ENCODE results near the gene NOTUM. TPM values are rescaled to one million over a fixed set of nuclear protein-coding genes. Genes with fewer than 3 reads are reported as not detected.
A peak's percentile ranks its signal among the peaks of the same experiment; 100 is the strongest.

NOTUM gene
- polyA plus RNA-seq, 3 donors = not detected

- no peaks in the 10 kb centered on the region for H3K27me3 ChIP-seq (ENCODE audit: control insufficient read depth in 2 of 2, insufficient read depth in 2 of 2, low read length in 2 of 2)
- H3K27me3 Mint-ChIP-seq (ENCODE audit: low read depth in 3 of 3) = peaks cover 5 to 8% (median 7%) of the 10 kb centered on the region in 3 donors
- H3K27ac ChIP-seq (ENCODE audit: low read depth in 1 of 2, low read length in 2 of 2) = no peak overlapping the region
- peaks cover 0 to 16% (median 11%) of the 10 kb centered on the region in 7 donors for H3K9me3 Mint-ChIP-seq
- no peaks in the 10 kb centered on the region for H4K20me1 ChIP-seq (ENCODE audit: insufficient read depth, low read length)
- no peaks in the 10 kb centered on the region for H3K36me3 ChIP-seq (replicated peaks in 1 of 2; ENCODE audit: control insufficient read depth in 1 of 2, insufficient read depth in 2 of 2, low read length in 2 of 2)
- peaks cover 3% of the 10 kb centered on the region for H3K79me2 ChIP-seq (ENCODE audit: insufficient read depth, low read length)
- no peak overlapping the region for H3K4me2 ChIP-seq (replicated peaks; ENCODE audit: extremely low read depth, low read length, poor library complexity, severe bottlenecking)
- no peak overlapping the region for H3K4me3 ChIP-seq (replicated peaks in 1 of 3; ENCODE audit: low read depth in 2 of 3, low read length in 3 of 3)
- H3K36me3 Mint-ChIP-seq = no peaks in the 10 kb centered on the region
- peaks cover 20% of the 10 kb centered on the region for H3K4me1 Mint-ChIP-seq
- no peak overlapping the region for H2AFZ ChIP-seq (ENCODE audit: insufficient read depth, low read depth, low read length, poor library complexity, severe bottlenecking)
- DNase-seq = no peak
- TF ChIP-seq, protein P1, sequence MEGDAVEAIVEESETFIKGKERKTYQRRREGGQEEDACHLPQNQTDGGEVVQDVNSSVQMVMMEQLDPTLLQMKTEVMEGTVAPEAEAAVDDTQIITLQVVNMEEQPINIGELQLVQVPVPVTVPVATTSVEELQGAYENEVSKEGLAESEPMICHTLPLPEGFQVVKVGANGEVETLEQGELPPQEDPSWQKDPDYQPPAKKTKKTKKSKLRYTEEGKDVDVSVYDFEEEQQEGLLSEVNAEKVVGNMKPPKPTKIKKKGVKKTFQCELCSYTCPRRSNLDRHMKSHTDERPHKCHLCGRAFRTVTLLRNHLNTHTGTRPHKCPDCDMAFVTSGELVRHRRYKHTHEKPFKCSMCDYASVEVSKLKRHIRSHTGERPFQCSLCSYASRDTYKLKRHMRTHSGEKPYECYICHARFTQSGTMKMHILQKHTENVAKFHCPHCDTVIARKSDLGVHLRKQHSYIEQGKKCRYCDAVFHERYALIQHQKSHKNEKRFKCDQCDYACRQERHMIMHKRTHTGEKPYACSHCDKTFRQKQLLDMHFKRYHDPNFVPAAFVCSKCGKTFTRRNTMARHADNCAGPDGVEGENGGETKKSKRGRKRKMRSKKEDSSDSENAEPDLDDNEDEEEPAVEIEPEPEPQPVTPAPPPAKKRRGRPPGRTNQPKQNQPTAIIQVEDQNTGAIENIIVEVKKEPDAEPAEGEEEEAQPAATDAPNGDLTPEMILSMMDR (IDR thresholded peaks at IDR 0.05) = no peak
- H3K9me3 ChIP-seq (replicated peaks in 1 of 2; ENCODE audit: control insufficient read depth in 1 of 2, insufficient read depth in 1 of 2, low read length in 2 of 2) = peaks cover 6 to 9% of the 10 kb centered on the region in 2 donors
- no peak overlapping the region for H3K4me3 Mint-ChIP-seq
- H3K4me1 ChIP-seq (ENCODE audit: control insufficient read depth in 1 of 2, insufficient read depth in 2 of 2, low read length in 2 of 2) = peaks cover 17 to 22% of the 10 kb centered on the region in 2 donors
- no peak overlapping the region for H3K9ac ChIP-seq (ENCODE audit: insufficient read depth, low read length, poor library complexity, severe bottlenecking)
- no peak overlapping the region for H3K27ac Mint-ChIP-seq
- intact Hi-C loops (cut with micrococcal nuclease) = no loop called here
Measured at GRCh38 chr17:81973432-81973831, 12.4 kb upstream of the NOTUM start.

DNA sequence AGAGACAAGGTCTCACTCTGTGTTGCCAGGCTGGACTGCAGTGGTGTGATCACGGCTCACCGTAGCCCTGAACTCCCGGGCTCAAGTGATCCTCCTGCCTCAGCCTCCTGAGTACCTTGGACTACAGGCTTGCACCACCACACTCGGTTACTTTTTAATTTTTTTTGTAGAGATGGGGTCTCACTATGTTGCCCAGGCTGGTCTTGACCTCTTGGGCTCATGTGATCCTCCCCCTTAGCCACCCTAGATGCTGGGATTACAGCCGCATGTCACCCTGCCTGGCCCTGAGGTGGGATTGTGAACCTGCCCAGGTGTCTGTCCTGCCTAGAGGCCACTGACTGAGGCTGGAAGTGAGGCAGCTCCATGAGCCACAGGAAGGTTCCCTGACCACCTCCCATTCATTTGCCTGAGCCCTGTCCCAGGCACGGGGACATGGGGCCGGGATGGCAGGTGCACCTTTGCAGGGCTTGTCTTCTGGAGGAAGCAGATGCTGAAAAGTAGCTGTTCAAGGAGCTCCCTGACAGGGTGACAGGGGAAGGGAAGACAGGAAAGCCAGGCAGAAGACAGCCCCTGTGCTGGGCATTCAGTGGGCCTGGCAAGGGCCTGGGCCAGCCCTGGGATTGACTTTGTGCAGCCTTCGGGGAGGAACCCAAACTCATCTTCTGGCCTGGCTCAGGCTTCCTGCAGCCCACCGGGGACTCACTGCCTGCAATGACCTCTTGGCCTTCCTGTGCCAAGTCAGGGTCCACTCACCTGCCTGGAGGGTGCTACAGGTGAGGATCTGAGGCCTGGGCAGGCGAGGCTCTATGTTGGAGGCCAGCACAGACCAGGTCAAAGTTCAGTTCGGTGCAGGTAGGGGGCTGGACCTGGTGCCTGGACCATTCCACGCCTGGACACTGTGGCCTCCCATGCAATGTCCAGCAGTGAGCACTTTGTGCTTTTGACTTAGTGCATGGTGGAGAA, 8.1 kb upstream of the NOTUM start:
- Histone ChIP-seq H3K27me3 (ENCODE audit: control insufficient read depth in 2 of 2, insufficient read depth in 2 of 2, low read length in 2 of 2) (peaks cover 0 to 5% of the 10 kb centered on the region in 2 donors), H3K4me3 (replicated peaks in 1 of 3; ENCODE audit: low read depth in 2 of 3, low read length in 3 of 3) (no peak overlapping the region), H3K4me1 (ENCODE audit: control insufficient read depth in 1 of 2, insufficient read depth in 2 of 2, low read length in 2 of 2) (peaks cover 34 to 36% of the 10 kb centered on the region in 2 donors), H3K9me3 (replicated peaks in 1 of 2; ENCODE audit: control insufficient read depth in 1 of 2, insufficient read depth in 1 of 2, low read length in 2 of 2) (peaks cover 6 to 9% of the 10 kb centered on the region in 2 donors), H3K79me2 (ENCODE audit: insufficient read depth, low read length) (no peaks in the 10 kb centered on the region), H3K4me2 (replicated peaks; ENCODE audit: extremely low read depth, low read length, poor library complexity, severe bottlenecking) (no peak overlapping the region), H3K27ac (ENCODE audit: low read depth in 1 of 2, low read length in 2 of 2) (no peak overlapping the region), H3K9ac (ENCODE audit: insufficient read depth, low read length, poor library complexity, severe bottlenecking) (no peak overlapping the region), H3K36me3 (replicated peaks in 1 of 2; ENCODE audit: control insufficient read depth in 1 of 2, insufficient read depth in 2 of 2, low read length in 2 of 2) (no peaks in the 10 kb centered on the region), H4K20me1 (ENCODE audit: insufficient read depth, low read length) (no peaks in the 10 kb centered on the region), H2AFZ (ENCODE audit: insufficient read depth, low read depth, low read length, poor library complexity, severe bottlenecking) (no peak overlapping the region)
- DNase-seq = no peak
- intact Hi-C loops (cut with micrococcal nuclease) = no loop called here
- Mint-ChIP-seq H3K36me3 (no peaks in the 10 kb centered on the region), H3K4me3 (no peak overlapping the region), H3K9me3 (peaks cover 0 to 16% (median 11%) of the 10 kb centered on the region in 7 donors), H3K27ac (peak overlapping the region in 2 of 7 donors; percentile 12 to 45), H3K4me1 (peaks cover 26% of the 10 kb centered on the region), H3K27me3 (ENCODE audit: low read depth in 3 of 3) (peaks cover 13 to 26% (median 17%) of the 10 kb centered on the region in 3 donors)
- WGBS (ENCODE audit: insufficient coverage) = 87% methylated on average over 7 of the region's 12 CpGs
- TF ChIP-seq, protein P1 (IDR thresholded peaks at IDR 0.05) = no peak

All from CD14-positive monocyte (primary cell).